NOMO-1 treated with DMSO at 0.1 percent for 48 hours (cell line): ENCODE measurements around the gene HOXC5.

Experiments
- DNase-seq: peaks from one replicate; lab custom pipeline; 2025; ENCODE audit not compliant: unreplicated experiment; lab: John Stamatoyannopoulos, UW

HOXC5 gene

GRCh38 chr12:54019091-54019811 lies 13.6 kb upstream of the HOXC5 start:
- no peak for DNase-seq

DNA sequence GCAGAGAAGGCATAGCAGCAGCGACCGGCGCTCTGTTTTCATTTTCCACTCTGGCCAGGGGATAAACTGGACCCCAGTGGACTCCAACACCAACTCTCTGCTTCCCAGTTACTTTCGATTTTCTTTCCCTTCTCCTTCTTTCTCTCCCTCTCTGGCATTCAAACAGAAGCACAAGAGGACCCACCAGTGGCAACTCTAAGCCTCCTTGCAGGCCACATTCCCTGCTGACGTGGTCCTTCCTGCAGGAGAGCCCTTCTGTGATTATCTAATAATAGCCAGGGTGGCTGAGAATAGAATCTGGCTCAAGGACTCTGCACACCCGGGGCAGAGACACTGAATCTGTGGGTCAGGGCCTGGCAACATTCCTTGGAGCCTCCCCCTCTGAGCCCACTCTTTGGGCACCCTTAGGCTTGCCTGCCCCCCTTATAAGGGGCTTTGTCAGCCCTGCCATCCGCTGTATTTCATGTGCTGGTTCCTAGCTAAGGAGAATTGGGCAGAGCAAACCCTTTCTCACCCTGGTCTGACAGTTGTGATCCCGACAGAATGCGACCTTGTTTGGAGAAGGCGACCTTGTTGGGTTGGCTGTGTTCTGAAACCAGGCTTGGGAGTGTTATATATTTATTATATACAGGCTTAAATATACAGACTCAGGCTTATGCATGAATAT lies 12.8 kb upstream of the HOXC5 start:
- no peak for DNase-seq

- DNase-seq = no peak
Measured at GRCh38 chr12:54020591-54021405, 12.1 kb upstream of the HOXC5 start.

GRCh38 chr12:54021432-54022013 lies 11.3 kb upstream of the HOXC5 start:
- DNase-seq = no peak

DNA sequence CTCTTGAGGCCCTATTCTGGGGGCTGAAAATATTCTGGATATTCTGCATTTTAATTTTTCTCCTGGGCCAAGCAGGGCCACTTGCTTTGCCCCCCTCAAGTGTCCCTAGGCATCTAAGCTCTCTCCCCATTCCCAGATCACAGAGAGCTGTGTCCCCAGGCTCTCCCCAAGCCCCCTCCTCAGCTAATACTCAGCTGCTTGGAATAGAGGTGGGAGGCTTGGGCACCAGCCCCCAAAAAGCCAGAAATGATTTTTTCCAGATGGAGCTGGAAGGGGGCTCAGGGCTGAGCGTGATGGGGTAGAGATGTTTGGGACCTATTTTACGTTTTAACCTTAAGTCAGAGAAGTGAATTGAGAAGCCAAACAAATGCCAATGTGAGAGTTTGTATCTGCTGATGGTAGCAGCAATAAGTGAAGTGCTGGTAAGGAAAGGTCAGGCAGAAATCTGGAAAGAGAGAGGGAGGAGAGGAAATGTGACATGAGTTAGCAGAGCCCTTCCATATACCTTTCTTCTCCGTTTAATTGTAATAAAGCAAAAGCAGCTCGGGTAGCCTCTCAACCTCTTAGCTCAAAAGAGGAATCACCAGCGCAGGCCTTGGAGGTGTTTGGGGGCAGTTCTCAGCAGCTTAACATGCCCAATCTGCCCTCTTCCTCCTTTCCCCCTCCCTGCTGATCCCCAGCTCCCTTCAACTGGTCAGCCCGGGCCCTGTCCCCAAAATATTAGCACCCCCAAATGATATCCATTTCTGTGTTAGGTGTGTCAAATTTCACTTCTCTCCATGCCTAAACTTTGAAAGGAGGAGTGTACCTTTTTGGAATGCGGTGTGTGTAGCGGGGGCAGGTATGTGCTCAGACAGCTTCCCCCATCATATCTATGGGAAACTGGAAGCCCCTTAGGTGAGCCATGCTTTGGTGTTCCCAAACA lies 9.6 kb upstream of the HOXC5 start:
- no peak for DNase-seq

DNA sequence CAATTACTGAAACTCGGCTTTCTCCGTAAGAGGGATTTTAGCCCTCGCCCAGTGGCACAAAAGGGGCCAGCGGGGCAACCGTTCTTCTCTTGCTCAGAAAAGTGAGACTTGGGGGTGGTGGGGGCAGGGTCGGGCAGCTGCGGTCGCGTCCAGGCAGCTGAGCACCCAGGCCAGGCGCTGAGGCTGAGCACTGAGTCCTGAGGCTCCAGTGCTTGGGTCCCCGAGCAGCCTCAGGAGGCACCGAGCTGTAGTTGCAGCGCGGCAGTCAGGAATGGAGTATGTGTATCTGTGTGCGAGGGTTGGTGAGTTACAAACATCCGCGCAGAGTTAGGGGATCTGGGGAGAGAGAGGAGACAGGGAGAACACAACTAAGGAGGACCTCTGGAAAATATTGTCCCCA lies 8.7 kb upstream of the HOXC5 start:
- no peak for DNase-seq

- no peak for DNase-seq
Measured at GRCh38 chr12:54024581-54025305, 8.1 kb upstream of the HOXC5 start.

DNA sequence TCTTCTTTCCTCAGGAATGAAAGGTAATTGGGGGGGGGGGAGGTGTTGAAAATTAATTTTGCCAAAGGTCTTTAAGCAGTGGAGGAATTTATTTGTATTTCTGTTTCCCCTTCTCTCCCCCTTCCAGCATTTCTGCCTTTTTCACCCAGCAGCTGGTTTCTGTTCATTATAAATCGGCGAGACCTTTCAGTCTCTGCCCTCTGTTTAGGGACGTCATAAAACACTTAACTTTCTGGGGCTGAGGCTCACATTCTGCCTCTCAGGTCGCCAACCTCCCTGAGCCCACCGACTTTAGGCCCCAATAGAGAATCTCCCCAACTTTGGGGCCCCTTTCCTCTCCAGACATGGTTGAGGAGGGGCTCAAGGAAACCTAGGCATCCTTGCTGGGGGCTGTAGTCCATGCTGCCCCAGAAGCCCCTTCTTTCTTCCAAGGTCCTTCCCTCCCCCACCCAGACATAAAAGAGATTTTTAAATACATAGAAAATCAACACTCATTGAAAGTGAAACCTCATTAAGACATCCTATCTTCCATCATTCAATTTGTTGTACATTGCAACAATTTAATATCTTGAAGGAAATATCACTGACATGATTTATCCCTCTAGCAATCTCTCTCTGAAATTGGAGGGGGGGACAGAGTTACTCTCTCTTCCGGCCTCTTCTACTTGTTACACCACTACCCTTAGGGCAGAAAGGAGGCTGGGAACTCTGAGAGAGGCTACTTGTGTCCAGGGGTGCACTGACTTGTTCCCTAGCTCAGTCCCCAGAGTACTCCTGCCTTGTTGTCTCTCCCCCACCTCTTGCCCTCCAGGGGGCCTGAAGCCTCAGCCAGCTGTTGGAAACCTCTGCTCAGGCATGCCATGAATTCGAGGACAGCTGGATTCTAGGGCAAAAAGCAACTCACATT lies 7.1 kb upstream of the HOXC5 start:
- no peak for DNase-seq

DNA sequence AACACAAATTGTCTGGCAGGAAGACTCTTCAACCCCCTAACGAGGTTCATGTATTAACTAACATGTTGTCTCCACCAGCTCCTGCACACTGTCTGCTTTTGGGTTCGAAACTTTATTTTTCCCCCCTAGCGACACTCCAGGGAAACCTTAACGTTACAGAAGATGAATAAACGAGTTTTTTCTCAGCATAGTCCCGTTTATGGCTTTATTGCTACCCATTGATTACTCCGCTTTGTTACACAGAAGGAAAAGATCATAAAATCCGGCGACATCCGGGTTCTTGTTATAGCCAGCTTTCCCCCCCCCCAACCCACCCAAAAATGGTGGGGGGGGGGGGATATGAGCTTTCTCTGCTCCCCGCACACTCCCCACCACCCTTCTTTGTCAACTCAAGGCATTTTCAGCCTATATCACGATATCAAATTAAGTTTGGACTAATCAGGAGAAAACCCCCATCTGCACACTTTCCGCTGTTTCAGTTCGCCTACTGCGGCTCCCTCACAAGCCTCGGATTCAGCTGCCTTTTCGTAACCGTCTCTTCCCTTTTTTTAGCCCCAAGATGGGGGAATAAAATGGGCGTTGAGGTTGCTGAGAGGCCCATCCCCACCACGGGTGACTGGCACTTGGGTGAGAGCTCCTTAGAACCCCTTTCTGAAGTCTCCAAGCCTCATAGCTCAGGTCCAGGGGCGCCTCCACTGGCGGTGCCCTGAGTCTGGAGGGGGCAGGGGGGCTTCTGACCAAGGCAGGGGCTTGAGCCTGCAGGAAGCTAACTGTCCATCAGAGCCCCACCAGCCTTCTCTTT lies 6.0 kb upstream of the HOXC5 start:
- peak; percentile 46 for DNase-seq

DNA sequence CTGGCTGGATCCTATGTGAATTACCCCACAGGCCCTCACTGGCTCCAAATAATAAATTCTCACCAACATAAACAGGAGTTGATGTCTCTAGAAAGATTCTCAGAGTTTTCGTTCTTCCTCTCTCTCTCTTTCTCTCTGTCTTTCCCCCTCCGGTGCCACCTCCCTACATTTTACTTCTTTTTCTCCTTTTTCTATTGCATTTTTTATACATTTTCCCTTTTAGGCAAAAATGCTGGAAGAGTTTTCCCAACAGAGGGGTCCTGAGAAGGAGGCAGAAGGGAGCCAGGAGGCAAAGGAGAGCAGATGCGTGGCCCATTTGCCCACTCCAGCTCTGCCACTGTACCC lies 5.4 kb upstream of the HOXC5 start:
- no peak for DNase-seq

GRCh38 chr12:54028314-54029201 lies 4.3 kb upstream of the HOXC5 start, which contains the start of gene HOXC6:
Gene HOXC6 (plus strand): TSS chr12:54028440. CDS start chr12:54028522, 82 bp downstream.
- peak; percentile 74 for DNase-seq

DNA sequence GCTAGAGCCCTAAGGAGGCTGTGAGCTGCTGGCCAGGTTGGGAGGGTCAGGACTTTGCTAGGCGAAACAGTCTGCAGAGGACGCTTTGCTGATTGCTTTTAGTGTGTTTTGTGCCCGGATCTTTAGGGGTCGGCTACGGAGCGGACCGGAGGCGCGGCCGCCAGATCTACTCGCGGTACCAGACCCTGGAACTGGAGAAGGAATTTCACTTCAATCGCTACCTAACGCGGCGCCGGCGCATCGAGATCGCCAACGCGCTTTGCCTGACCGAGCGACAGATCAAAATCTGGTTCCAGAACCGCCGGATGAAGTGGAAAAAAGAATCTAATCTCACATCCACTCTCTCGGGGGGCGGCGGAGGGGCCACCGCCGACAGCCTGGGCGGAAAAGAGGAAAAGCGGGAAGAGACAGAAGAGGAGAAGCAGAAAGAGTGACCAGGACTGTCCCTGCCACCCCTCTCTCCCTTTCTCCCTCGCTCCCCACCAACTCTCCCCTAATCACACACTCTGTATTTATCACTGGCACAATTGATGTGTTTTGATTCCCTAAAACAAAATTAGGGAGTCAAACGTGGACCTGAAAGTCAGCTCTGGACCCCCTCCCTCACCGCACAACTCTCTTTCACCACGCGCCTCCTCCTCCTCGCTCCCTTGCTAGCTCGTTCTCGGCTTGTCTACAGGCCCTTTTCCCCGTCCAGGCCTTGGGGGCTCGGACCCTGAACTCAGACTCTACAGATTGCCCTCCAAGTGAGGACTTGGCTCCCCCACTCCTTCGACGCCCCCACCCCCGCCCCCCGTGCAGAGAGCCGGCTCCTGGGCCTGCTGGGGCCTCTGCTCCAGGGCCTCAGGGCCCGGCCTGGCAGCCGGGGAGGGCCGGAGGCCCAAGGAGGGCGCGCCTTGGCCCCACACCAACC lies 3.1 kb upstream of the HOXC5 start:
- no peak for DNase-seq

DNA sequence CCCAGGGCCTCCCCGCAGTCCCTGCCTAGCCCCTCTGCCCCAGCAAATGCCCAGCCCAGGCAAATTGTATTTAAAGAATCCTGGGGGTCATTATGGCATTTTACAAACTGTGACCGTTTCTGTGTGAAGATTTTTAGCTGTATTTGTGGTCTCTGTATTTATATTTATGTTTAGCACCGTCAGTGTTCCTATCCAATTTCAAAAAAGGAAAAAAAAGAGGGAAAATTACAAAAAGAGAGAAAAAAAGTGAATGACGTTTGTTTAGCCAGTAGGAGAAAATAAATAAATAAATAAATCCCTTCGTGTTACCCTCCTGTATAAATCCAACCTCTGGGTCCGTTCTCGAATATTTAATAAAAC lies 2.4 kb upstream of the HOXC5 start:
- no peak for DNase-seq

DNA sequence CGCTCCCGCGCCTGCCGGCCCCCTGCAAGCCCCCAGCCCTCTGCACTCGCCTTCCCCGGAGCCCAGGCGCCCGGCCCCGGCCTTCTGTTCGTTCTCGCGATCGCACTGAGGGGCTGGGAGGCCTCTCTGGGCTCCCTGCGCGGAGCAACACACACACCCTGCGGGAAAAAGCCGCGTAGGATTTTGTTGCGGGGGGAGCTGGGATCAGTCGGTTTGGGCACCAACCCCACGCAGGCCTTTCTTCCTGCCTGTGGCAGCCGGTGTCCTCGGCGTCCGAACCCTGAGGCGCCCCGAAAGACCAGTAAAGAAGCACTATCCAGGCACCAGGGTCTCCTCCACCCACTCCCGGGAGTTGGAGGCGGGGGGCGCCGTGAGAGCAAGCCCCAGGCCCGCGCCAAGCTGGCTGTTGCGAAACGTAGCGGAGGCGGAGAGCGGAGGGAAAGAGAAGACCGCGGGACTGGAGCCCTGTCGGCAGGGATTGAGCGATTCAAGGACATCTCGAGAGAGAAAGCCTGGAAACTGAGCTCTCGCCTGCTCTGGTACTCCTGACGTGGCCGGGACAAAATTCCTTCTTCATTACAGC lies 1.9 kb upstream of the HOXC5 start:
- no peak for DNase-seq

DNA sequence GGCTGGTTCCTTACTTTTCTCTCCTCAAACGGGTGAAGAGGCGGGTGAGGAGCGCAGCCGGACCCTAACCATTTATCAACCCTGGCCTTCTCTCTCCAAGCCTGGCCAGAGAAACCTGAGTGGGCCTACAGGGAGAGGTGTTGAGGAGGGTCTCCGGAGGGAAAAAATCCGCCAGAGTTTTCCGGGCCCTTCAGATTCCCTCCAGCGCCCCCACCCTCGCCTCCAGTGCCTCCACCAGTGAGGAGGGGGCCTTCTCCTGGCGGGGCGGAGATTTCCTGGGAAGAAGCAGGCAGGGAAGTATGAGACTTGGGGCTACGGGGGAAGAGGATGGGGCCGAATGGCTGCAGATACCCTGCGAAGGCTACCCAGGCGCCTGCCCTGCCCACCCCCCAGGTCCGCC lies 1.4 kb upstream of the HOXC5 start:
- no peak for DNase-seq
